ENCODE data around the gene SUMO4.
A peak's percentile ranks its signal among the peaks of the same experiment; 100 is the strongest.

Gene SUMO4

GRCh38 chr6:149445095-149445466, 45.0 kb downstream of the SUMO4 start:
- Histone ChIP-seq H3K9ac (ENCODE audit: low read depth, low read length, poor library complexity, severe bottlenecking) (no peak overlapping the region), H3F3A (ENCODE audit: low read depth) (no peaks in the 10 kb centered on the region), H3K9me2 (replicated peaks; ENCODE audit: low read depth, low read length) (no peaks in the 10 kb centered on the region), H3K79me2 (ENCODE audit: insufficient read depth, low read length) (no peaks in the 10 kb centered on the region), H3K4me1 (ENCODE audit: insufficient read depth, low read length, poor library complexity, severe bottlenecking) (no peaks in the 10 kb centered on the region), H2AFZ (ENCODE audit: low read length) (no peak overlapping the region), H4K20me1 (ENCODE audit: insufficient read depth, low read length, poor library complexity, severe bottlenecking) (no peaks in the 10 kb centered on the region), H3K4me2 (ENCODE audit: low read depth, low read length, poor library complexity, severe bottlenecking) (no peak overlapping the region), H3K36me3 (ENCODE audit: insufficient read depth, low read length) (no peaks in the 10 kb centered on the region), H3K27me3 (ENCODE audit: insufficient read depth, low read length, poor library complexity, severe bottlenecking) (no peaks in the 10 kb centered on the region), H3K4me3 (ENCODE audit: low read length, poor library complexity, severe bottlenecking) (no peak overlapping the region), H3K9me3 (ENCODE audit: insufficient read depth, low read depth, low read length) (no peaks in the 10 kb centered on the region)
- TF ChIP-seq EZH2phosphoT487 (IDR thresholded peaks at IDR 0.05; ENCODE audit: borderline replicate concordance) (no peak), CTCF (conservative IDR thresholded peaks at IDR 0.05; ENCODE audit: low read length) (no peak)

- H4K20me1 ChIP-seq (ENCODE audit: insufficient read depth, low read length, poor library complexity, severe bottlenecking) = no peaks in the 10 kb centered on the region
- no peak overlapping the region for H2AFZ ChIP-seq (ENCODE audit: low read length)
- no peaks in the 10 kb centered on the region for H3K27me3 ChIP-seq (ENCODE audit: insufficient read depth, low read length, poor library complexity, severe bottlenecking)
- H3K4me1 ChIP-seq (ENCODE audit: insufficient read depth, low read length, poor library complexity, severe bottlenecking) = no peaks in the 10 kb centered on the region
- no peak for TF ChIP-seq EZH2phosphoT487 (IDR thresholded peaks at IDR 0.05; ENCODE audit: borderline replicate concordance)
- TF ChIP-seq CTCF (conservative IDR thresholded peaks at IDR 0.05; ENCODE audit: low read length) = no peak
- H3K9me3 ChIP-seq (ENCODE audit: insufficient read depth, low read depth, low read length) = no peaks in the 10 kb centered on the region
- H3K36me3 ChIP-seq (ENCODE audit: insufficient read depth, low read length) = no peaks in the 10 kb centered on the region
- no peak overlapping the region for H3K9ac ChIP-seq (ENCODE audit: low read depth, low read length, poor library complexity, severe bottlenecking)
- H3K9me2 ChIP-seq (replicated peaks; ENCODE audit: low read depth, low read length) = no peaks in the 10 kb centered on the region
- H3K79me2 ChIP-seq (ENCODE audit: insufficient read depth, low read length) = no peaks in the 10 kb centered on the region
- no peak overlapping the region for H3K4me2 ChIP-seq (ENCODE audit: low read depth, low read length, poor library complexity, severe bottlenecking)
- H3K4me3 ChIP-seq (ENCODE audit: low read length, poor library complexity, severe bottlenecking) = no peak overlapping the region
- no peaks in the 10 kb centered on the region for H3F3A ChIP-seq (ENCODE audit: low read depth)
Measured at GRCh38 chr6:149445573-149445972, 45.5 kb downstream of the SUMO4 start.

- H3K36me3 ChIP-seq (ENCODE audit: insufficient read depth, low read length) = no peaks in the 10 kb centered on the region
- TF ChIP-seq CTCF (conservative IDR thresholded peaks at IDR 0.05; ENCODE audit: low read length) (0 out of 2 replicates have a peak, but pooled peaks have one; percentile 26), EZH2phosphoT487 (IDR thresholded peaks at IDR 0.05; ENCODE audit: borderline replicate concordance) (no peak)
- H3K9me3 ChIP-seq (ENCODE audit: insufficient read depth, low read depth, low read length) = no peaks in the 10 kb centered on the region
- H3K4me2 ChIP-seq (ENCODE audit: low read depth, low read length, poor library complexity, severe bottlenecking) = no peak overlapping the region
- no peak overlapping the region for H3K9ac ChIP-seq (ENCODE audit: low read depth, low read length, poor library complexity, severe bottlenecking)
- no peak overlapping the region for H3K4me3 ChIP-seq (ENCODE audit: low read length, poor library complexity, severe bottlenecking)
- H4K20me1 ChIP-seq (ENCODE audit: insufficient read depth, low read length, poor library complexity, severe bottlenecking) = no peaks in the 10 kb centered on the region
- no peak overlapping the region for H2AFZ ChIP-seq (ENCODE audit: low read length)
- no peaks in the 10 kb centered on the region for H3K27me3 ChIP-seq (ENCODE audit: insufficient read depth, low read length, poor library complexity, severe bottlenecking)
- H3K4me1 ChIP-seq (ENCODE audit: insufficient read depth, low read length, poor library complexity, severe bottlenecking) = no peaks in the 10 kb centered on the region
- H3K79me2 ChIP-seq (ENCODE audit: insufficient read depth, low read length) = no peaks in the 10 kb centered on the region
- H3K9me2 ChIP-seq (replicated peaks; ENCODE audit: low read depth, low read length) = no peaks in the 10 kb centered on the region
- no peaks in the 10 kb centered on the region for H3F3A ChIP-seq (ENCODE audit: low read depth)
Measured at GRCh38 chr6:149446791-149447376, 46.8 kb downstream of the SUMO4 start.
